ENCODE measurements around the gene LITAFD. TPM values are rescaled to one million over a fixed set of nuclear protein-coding genes. Genes with fewer than 3 reads are reported as not detected.

The LITAFD gene
- total RNA-seq, 1 experiment from 2014 or later, result not detected

GRCh38 chr16:8855051-8855786 lies 26.9 kb upstream of the LITAFD start:
- Histone ChIP-seq H3K79me2 (ENCODE audit: insufficient read depth, low read length) (peaks cover 23% of the 10 kb centered on the region), H3K4me1 (ENCODE audit: control insufficient read depth in 1 of 2, insufficient read depth in 2 of 2, low read length in 2 of 2) (no peaks in the 10 kb centered on the region; a peak in 1 of 4 replicates), H3K36me3 (ENCODE audit: control insufficient read depth in 1 of 2, insufficient read depth in 2 of 2, low read length in 2 of 2) (peaks cover 26 to 42% of the 10 kb centered on the region in 2 experiments), H3K27ac (ENCODE audit: low read depth, low read length) (no peak overlapping the region; the same call in 1 of the 2 replicates), H3K9me2 (ENCODE audit: insufficient read depth) (no peaks in the 10 kb centered on the region), H3K9ac (ENCODE audit: low read length) (no peak overlapping the region), H3K9me3 (ENCODE audit: control insufficient read depth in 1 of 2, insufficient read depth in 1 of 2, low read depth in 1 of 2, low read length in 2 of 2) (no peaks in the 10 kb centered on the region), H3K27me3 (ENCODE audit: insufficient read depth, low read length) (no peaks in the 10 kb centered on the region), H3K4me2 (ENCODE audit: low read length) (no peak overlapping the region), H4K20me1 (ENCODE audit: insufficient read depth) (no peaks in the 10 kb centered on the region), H2AFZ (ENCODE audit: low read depth, low read length, poor library complexity, severe bottlenecking) (no peak overlapping the region), H3K4me3 (replicated peaks in 1 of 2; ENCODE audit: low read depth in 1 of 2, low read length in 2 of 2) (no peak overlapping the region)
- no peak for DNase-seq (ENCODE audit: low read depth, low spot score)
- intact Hi-C loops (cut with micrococcal nuclease), result no loop called here
- RAD21 ChIA-PET (ENCODE audit: low non-redundant PET in 1 of 2, low total read pairs in 2 of 2, uncharacterized antibody in 2 of 2, unreplicated experiment in 2 of 2), result interaction anchor here in 1 of 2 experiments (0.6 kb wide), 1 partner anchor 194 kb away, joined by 3 read pairs; no protein-coding TSS in a partner anchor
- TF ChIP-seq EZH2 (IDR thresholded peaks at IDR 0.05), result no peak
- peak in 2 of 3 experiments; percentile 42 to 55; a peak in 4 of 6 replicates for TF ChIP-seq CTCF (IDR thresholded peaks at IDR 0.05 in 2 of 3, conservative IDR thresholded peaks at IDR 0.05 in 1 of 3; ENCODE audit: borderline replicate concordance in 1 of 3, insufficient read depth in 1 of 3, low read depth in 2 of 3, low read length in 2 of 3)
- TF ChIP-seq RAD21 (IDR thresholded peaks at IDR 0.05; ENCODE audit: low read depth), result peak; percentile 35
- TF ChIP-seq POLR2A (IDR thresholded peaks at IDR 0.05; ENCODE audit: borderline replicate concordance, extremely low read depth, insufficient read depth, insufficient read length), result no peak
- BruUV-seq (replicated peaks), result no TSS peak
- POLR2A ChIA-PET, result interaction anchor here (1.4 kb wide), 1 partner anchor 14 kb away, joined by 4 read pairs; the partner anchor contains the start of gene CARHSP1
- CTCF ChIA-PET, result interaction anchor here (0.9 kb wide), 1 partner anchor 25 kb away, joined by 3 read pairs; no protein-coding TSS in a partner anchor
- peak; percentile 24 for ATAC-seq

GRCh38 chr16:8855972-8856371 lies 26.2 kb upstream of the LITAFD start:
- DNase-seq (ENCODE audit: low read depth, low spot score) (no peak), ATAC-seq (no peak)
- Histone ChIP-seq H3K27ac (ENCODE audit: low read depth, low read length) (no peak overlapping the region), H3K27me3 (ENCODE audit: insufficient read depth, low read length) (no peaks in the 10 kb centered on the region), H3K9ac (ENCODE audit: low read length) (no peak overlapping the region), H3K4me1 (ENCODE audit: control insufficient read depth in 1 of 2, insufficient read depth in 2 of 2, low read length in 2 of 2) (no peaks in the 10 kb centered on the region), H2AFZ (ENCODE audit: low read depth, low read length, poor library complexity, severe bottlenecking) (no peak overlapping the region), H4K20me1 (ENCODE audit: insufficient read depth) (no peaks in the 10 kb centered on the region), H3K36me3 (ENCODE audit: control insufficient read depth in 1 of 2, insufficient read depth in 2 of 2, low read length in 2 of 2) (peaks cover 26 to 42% of the 10 kb centered on the region in 2 experiments), H3K79me2 (ENCODE audit: insufficient read depth, low read length) (peaks cover 26% of the 10 kb centered on the region), H3K9me3 (ENCODE audit: control insufficient read depth in 1 of 2, insufficient read depth in 1 of 2, low read depth in 1 of 2, low read length in 2 of 2) (no peaks in the 10 kb centered on the region), H3K4me3 (replicated peaks in 1 of 2; ENCODE audit: low read depth in 1 of 2, low read length in 2 of 2) (no peak overlapping the region), H3K9me2 (ENCODE audit: insufficient read depth) (no peaks in the 10 kb centered on the region), H3K4me2 (ENCODE audit: low read length) (no peak overlapping the region)
- intact Hi-C loops (cut with micrococcal nuclease), result no loop called here
- RAD21 ChIA-PET (ENCODE audit: low non-redundant PET in 1 of 2, low total read pairs in 2 of 2, uncharacterized antibody in 2 of 2, unreplicated experiment in 2 of 2), result no interaction called here
- POLR2A ChIA-PET, result interaction anchor here (0.6 to 1.4 kb wide), 2 partner anchors 13 to 198 kb away, joined by 3 to 4 read pairs; partner anchors contain the start of gene CARHSP1
- CTCF ChIA-PET, result interaction anchor here (0.9 kb wide), 1 partner anchor 24 kb away, joined by 3 read pairs; no protein-coding TSS in a partner anchor
- no TSS peak for BruUV-seq (replicated peaks)
- TF ChIP-seq CTCF (IDR thresholded peaks at IDR 0.05 in 2 of 3, conservative IDR thresholded peaks at IDR 0.05 in 1 of 3; ENCODE audit: borderline replicate concordance in 1 of 3, insufficient read depth in 1 of 3, low read depth in 2 of 3, low read length in 2 of 3), result no peak
- TF ChIP-seq REST (IDR thresholded peaks at IDR 0.05; ENCODE audit: low read depth), result no peak
- no peak for TF ChIP-seq MAX (IDR thresholded peaks at IDR 0.05)
- no peak for TF ChIP-seq CBX3 (IDR thresholded peaks at IDR 0.05; ENCODE audit: low read depth)
- no peak for TF ChIP-seq ZFX (IDR thresholded peaks at IDR 0.05)
- no peak for TF ChIP-seq POLR2A (IDR thresholded peaks at IDR 0.05; ENCODE audit: borderline replicate concordance, extremely low read depth, insufficient read depth, insufficient read length)
- TF ChIP-seq EZH2 (IDR thresholded peaks at IDR 0.05), result no peak
